NCI-H1436 treated with DMSO at 0.1 percent for 48 hours (cell line): ENCODE measurements around the gene DTX3.
"Not testable (repeated sequence)": the region's sequence is repeated elsewhere in the genome, so short reads cannot be mapped to it uniquely, and the experiment has no call there.

ENCODE experiments used
- DNase-seq: peaks from one replicate; lab custom pipeline; 2025; lab: John Stamatoyannopoulos, UW

The DTX3 gene

GRCh38 chr12:57583008-57583831, 21.4 kb upstream of the DTX3 start:
- DNase-seq = peak; percentile 42

DNA sequence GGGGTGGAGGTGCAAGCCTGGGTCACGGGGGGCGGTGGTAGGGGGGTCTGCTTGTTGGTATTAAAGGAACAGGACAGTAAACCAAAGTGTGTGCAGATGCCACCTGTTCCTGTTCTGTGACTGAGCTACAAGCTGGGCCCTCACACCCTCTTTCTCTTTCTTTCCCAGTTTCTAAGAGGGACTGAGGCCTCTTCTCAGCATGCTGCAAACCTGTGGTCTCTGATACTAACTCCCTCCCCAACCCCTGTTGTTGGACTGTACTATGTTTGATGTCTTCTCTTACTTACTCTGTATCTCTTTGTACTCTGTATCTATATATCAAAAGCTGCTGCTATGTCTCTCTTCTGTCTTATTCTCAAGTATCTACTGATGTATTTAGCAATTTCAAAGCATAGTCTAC, 20.6 kb upstream of the DTX3 start:
- no peak for DNase-seq

- DNase-seq = no peak
Observed at GRCh38 chr12:57584690-57585089, 19.9 kb upstream of the DTX3 start.

DNA sequence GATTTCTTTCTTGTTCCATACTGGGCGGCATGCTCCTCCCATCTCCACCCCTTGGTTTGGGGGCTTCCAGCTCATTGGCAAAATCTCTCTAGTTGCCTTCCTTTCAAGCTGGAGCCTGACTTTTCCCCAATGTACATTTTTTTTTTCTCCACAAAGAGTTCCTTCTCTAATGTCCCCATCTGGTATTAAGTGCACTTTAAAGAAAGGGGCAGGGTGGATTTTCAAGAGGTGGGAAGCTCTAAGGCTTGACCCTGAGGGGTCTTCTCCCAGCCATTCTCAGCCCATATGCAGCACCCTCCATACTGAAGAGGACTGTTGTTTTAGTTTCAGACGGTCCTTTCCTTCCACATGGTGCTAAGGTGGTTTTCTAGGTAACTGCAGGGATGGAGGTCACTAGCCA, 19.5 kb upstream of the DTX3 start:
- no peak for DNase-seq

- DNase-seq = no peak
Observed at GRCh38 chr12:57586128-57586527, 18.5 kb upstream of the DTX3 start.

DNA sequence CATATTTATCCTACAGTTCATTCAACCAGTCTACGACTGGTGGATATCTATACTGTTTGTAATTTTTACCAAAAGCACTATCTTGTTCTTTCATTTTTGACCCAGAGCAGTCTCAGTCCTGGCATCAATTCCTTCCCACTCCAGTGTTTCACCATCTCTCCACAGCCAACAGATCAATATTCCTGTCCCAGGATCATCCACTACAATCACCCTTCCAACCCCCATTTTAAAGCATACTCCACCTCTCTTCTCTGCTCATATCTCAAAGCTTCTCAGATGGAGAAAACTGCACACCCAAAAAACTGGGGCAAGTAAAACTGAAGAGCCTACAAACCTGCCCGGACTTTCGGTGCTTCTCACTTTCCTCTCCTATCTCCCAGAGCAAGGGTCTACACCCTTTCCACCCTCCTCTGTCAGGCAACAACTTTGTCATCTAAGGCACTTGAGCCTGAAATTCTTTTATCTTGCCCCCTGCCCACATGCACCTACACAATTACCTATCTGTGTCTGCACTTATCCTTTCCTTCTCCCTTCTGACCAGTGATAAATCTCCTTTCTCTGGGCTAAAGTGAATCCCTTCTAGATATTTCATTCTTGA, 17.7 kb upstream of the DTX3 start:
- no peak for DNase-seq

DNA sequence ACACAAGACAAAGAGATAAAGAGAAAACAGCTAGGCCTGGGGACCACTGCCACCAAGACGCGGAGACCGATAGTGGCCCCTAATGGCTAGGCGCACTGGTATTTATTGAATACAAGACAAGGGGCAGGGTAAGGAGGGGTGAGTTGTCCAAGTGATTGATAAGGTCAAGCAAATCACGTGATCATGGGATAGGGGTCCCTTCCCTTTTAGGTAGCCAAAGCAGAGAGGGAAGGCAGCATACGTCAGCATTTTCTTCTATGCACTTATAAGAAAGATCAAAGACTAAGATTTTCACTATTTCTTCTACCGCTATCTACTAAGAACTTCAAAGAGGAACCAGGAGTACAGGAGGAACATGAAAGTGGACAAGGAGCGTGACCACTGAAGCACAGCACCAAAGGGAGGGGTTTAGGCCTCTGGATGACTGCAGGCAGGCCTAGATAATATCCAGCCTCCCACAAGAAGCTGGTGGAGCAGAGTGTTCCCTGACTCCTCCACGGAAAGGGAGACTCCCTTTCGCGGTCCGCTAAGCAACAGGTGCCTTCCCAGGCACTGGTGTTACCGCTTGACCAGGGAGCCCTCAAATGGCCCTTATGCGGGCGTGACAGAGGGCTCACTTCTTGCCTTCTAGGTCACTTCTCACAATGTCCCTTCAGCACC, 15.5 kb upstream of the DTX3 start:
- DNase-seq = not testable (repeated sequence)

GRCh38 chr12:57590479-57590863, 14.2 kb upstream of the DTX3 start:
- DNase-seq = no peak

- no peak for DNase-seq
Observed at GRCh38 chr12:57590864-57591781, 13.5 kb upstream of the DTX3 start, which contains the start of gene PIP4K2C. PIP4K2C (plus strand) TSS chr12:57591192; CDS start chr12:57591290, 98 bp downstream.

- DNase-seq = no peak
Observed at GRCh38 chr12:57591782-57592325, 12.8 kb upstream of the DTX3 start.

GRCh38 chr12:57592551-57593165, 12.0 kb upstream of the DTX3 start:
- DNase-seq = no peak

- no peak for DNase-seq
Observed at GRCh38 chr12:57593187-57593586, 11.4 kb upstream of the DTX3 start.

DNA sequence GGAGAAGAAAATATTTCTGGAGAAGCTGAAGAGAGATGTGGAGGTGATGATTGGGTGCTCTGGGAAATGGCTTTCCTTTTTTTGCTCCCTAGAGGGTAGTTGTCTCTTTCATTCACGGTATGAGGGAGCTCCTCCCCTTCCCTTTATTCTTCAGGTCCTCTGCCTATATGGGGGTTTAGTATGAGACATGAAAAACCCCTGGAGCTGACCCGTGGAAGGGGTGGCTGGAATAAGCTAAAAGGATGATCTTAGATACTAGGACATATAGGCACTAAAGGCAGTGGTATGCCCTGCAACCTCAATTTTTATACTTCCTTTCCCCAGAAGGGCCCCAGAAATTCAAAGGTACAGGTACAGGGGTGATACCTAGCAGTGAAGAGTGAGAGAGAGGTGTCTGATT, 4.2 kb upstream of the DTX3 start:
- no peak for DNase-seq

DNA sequence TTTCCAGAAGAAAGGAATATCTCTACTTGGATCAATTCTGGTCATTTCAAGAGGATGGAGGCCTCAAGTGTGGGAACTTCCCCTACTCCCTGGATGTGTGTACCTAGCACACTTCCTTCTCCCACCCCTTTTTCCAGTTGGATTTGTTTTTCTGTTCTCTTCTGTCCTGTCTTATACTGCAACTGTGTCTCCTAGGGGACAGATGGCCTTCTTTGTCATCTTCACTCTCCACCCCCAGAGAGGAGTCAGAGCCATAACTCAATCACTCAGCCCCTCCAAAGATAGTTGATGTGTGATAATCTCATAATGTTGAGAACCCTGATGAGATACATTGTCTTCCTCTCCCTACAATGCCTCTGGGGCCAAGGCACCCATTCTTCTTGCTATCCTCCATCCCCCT, 2.1 kb upstream of the DTX3 start:
- DNase-seq = no peak

DNA sequence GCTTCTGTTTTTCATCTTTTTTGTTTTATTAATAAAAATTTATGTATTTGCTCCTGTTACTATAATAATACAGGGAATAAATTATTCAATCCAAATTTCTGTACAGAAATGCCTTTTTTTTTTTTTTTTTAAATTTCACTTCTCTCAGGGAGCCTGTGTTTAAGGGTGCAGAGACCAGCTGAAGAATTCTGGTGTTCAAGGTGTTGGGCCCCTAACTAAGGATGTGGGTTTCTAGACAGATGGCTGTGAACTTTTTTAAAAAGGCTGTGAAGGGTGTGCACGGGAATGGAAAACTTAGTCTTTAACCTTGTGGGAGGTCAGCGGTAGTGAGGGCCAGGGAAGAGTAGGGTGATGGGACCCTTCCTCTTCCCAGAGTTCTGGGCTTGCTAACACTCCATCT, 1.3 kb upstream of the DTX3 start:
- DNase-seq = no peak

DNA sequence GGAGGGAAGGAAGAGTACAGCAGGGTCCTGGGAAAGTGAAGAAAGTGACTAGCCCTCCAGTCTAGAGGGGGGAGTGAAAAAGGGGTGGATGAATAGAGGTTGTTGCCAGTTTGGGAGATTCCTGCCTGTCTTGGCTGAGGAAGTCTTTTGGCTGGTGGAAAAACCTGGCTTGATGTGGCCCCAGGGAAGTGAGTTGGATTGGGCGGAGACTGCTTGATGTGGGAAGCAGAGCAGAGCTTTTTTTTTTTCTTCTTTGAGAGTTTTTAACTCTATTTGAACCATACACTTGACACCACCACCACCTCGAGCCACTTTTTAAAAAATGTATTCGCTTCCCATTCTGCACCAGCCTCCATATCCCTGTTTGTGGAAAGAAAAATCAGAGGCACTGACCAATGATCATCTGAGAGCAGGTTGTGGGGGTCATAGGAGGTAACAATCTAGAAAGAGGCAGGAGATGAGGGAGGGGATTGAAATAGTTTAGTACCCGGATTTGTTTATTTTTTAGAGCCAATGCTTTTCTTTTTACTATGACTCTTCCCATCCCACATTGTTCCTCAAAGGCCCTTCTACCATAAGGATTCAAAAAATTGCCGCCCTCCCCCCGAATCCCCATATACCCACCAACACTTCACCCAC, 690 bp upstream of the DTX3 start:
- no peak for DNase-seq

DNA sequence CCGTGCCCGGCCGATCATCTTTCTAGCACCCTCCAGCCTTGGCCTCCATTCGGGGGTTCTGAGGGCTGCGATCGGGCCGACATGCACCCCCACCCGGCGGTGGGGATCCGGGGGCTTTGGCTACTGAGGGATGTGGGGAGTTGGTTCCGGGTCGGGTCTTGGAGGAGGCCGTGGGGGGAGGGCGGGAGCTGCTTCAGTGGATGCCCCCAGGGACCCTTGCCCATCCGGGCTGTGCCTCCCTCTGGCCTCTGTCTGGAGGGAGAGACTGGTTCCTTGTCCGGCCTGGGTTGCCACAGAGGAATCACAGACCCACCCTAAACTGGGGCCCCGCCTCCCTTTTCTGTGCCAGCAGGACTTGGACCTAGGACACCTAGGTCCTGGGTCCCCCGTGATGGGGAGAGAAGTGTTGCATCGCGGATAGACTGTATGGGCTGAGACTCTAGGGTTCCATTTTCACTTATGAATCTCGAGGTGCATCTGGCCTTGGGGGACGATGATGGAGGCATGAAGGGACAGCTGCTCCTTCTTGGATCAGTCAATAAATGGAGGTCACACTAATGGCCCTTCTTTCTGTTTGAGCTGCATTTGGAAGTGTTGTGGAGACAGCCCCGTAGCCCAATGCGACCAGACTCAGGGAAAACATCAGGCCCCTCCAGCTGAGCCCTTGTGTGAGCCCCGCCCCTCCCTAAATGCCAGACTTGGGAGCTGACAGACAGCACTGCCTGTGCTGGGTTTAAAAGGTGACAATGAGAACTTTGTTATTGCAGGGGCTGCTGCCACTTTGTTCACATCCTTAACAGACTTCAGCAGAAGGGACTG, 577 bp downstream of the DTX3 start:
- DNase-seq = no peak

GRCh38 chr12:57605811-57606311, 1.2 kb downstream of the DTX3 start:
- no peak for DNase-seq

GRCh38 chr12:57606399-57606798, 1.8 kb downstream of the DTX3 start:
- DNase-seq = no peak

DNA sequence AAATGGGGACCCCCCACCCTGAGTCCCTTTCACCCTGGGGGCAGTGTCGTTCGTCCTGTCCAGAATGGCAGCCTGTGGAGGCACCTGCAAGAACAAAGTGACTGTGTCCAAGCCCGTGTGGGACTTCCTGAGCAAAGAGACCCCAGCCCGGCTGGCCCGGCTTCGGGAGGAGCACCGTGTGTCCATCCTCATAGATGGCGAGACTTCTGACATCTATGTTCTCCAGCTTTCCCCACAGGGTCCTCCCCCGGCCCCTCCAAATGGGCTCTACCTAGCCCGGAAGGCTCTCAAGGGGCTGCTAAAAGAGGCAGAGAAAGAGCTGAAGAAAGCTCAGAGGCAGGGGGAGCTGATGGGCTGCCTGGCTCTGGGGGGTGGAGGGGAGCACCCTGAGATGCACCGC, 2.2 kb downstream of the DTX3 start:
- no peak for DNase-seq
